HEK293 (cell line): Measurements from ENCODE around the gene FAM110D.

Experiments
- CTCF ChIA-PET: fragments of 350-600 bp; formaldehyde crosslinking; extraction: SDS; loops from one replicate; lab custom pipeline; 2021; ENCODE audit warnings: antibody characterized with exemption; lab: Yijun Ruan, JAX
- POLR2A ChIA-PET: fragments of 300-600 bp; formaldehyde crosslinking; extraction: SDS; loops from one replicate; lab custom pipeline; 2020; ENCODE audit warnings: antibody characterized with exemption, inconsistent platforms; lab: Yijun Ruan, JAX
- H3K27ac ChIP-seq: fragments of 200-500 bp; sonication (Bioruptor generic); 2 replicates; pipeline ENCODE4 v1.5.1; 2014; ENCODE audit warnings: low read depth, low read length, control low read depth, inconsistent platforms; ENCODE audit errors: extremely low read depth
- H3K36me3 ChIP-seq, 2 experiments: fragments of 200-500 bp in 1 of 2; sonication (Bioruptor generic) in 1 of 2; 1 replicate in 1 of 2; 2 replicates in 1 of 2; pipeline ENCODE4 v1.5.1; 2014 to 2017; ENCODE audit warnings: inconsistent platforms in 2 of 2, low read length in 2 of 2; ENCODE audit not compliant: control insufficient read depth in 2 of 2, insufficient read depth in 1 of 2
- H3K4me1 ChIP-seq: fragments of 200-500 bp; sonication (Bioruptor generic); 2 replicates; pipeline ENCODE4 v1.5.1; 2014; ENCODE audit warnings: mild to moderate bottlenecking, low read length, inconsistent platforms; ENCODE audit not compliant: control insufficient read depth, insufficient read depth
- H3K4me3 ChIP-seq: 2 replicates; pipeline ENCODE4 v1.5.1; 2011; ENCODE audit warnings: low read depth, mild to moderate bottlenecking, control low read depth, low read length, moderate library complexity
- H3K9me3 ChIP-seq: fragments of 200-500 bp; sonication (Bioruptor generic); 2 replicates; pipeline ENCODE4 v1.5.1; 2014; ENCODE audit warnings: low read depth, low read length, inconsistent platforms; ENCODE audit not compliant: control insufficient read depth, insufficient read depth
- FEZF1 ChIP-seq: fragments of 450-650 bp; formaldehyde crosslinking; IDR thresholded peaks from 2 replicates; pipeline ENCODE4 v1.5.1; 2016; ENCODE audit warnings: missing biosample characterization, missing genetic modification characterization
- KLF10 ChIP-seq: fragments of 450-650 bp; IDR thresholded peaks from 2 replicates; pipeline ENCODE4 v1.5.1; 2018; ENCODE audit warnings: missing biosample characterization, mild to moderate bottlenecking, missing genetic modification characterization
- ZNF138 ChIP-seq: fragments of 450-650 bp; formaldehyde crosslinking; IDR thresholded peaks from 2 replicates; pipeline ENCODE4 v1.5.1; 2016; ENCODE audit warnings: missing biosample characterization, missing genetic modification characterization, borderline replicate concordance
- ZNF157 ChIP-seq: fragments of 450-650 bp; formaldehyde crosslinking; IDR thresholded peaks from 2 replicates; pipeline ENCODE4 v1.5.1; 2016; ENCODE audit warnings: missing biosample characterization, missing genetic modification characterization
- ZNF239 ChIP-seq: fragments of 450-650 bp; formaldehyde crosslinking; IDR thresholded peaks from 2 replicates; pipeline ENCODE4 v1.5.1; 2016; ENCODE audit warnings: missing biosample characterization, missing genetic modification characterization
- ZNF248 ChIP-seq: fragments of 450-650 bp; formaldehyde crosslinking; IDR thresholded peaks from 2 replicates; pipeline ENCODE4 v1.5.1; 2017; ENCODE audit warnings: missing biosample characterization, missing genetic modification characterization
- ZNF266 ChIP-seq: fragments of 450-650 bp; formaldehyde crosslinking; IDR thresholded peaks from 2 replicates; pipeline ENCODE4 v1.5.1; 2016; ENCODE audit warnings: missing biosample characterization, missing genetic modification characterization, low read depth
- ZNF394 ChIP-seq: fragments of 450-650 bp; formaldehyde crosslinking; IDR thresholded peaks from 2 replicates; pipeline ENCODE4 v1.5.1; 2016; ENCODE audit warnings: missing biosample characterization, missing genetic modification characterization, mild to moderate bottlenecking, moderate library complexity, borderline replicate concordance
- ZNF423 ChIP-seq: fragments of 450-650 bp; formaldehyde crosslinking; IDR thresholded peaks from 2 replicates; pipeline ENCODE4 v1.5.1; 2016; ENCODE audit warnings: missing biosample characterization, missing genetic modification characterization
- ZNF501 ChIP-seq: fragments of 450-650 bp; formaldehyde crosslinking; IDR thresholded peaks from 2 replicates; pipeline ENCODE4 v1.5.1; 2016; ENCODE audit warnings: missing biosample characterization, missing genetic modification characterization
- ZNF555 ChIP-seq: fragments of 450-650 bp; formaldehyde crosslinking; conservative IDR thresholded peaks from 2 replicates; pipeline ENCODE4 v1.5.1; 2017; ENCODE audit warnings: missing biosample characterization, mild to moderate bottlenecking, missing genetic modification characterization, inconsistent platforms
- ZNF560 ChIP-seq: fragments of 450-650 bp; formaldehyde crosslinking; IDR thresholded peaks from 2 replicates; pipeline ENCODE4 v1.5.1; 2017; ENCODE audit warnings: missing biosample characterization, missing genetic modification characterization, borderline replicate concordance
- ZNF561 ChIP-seq: fragments of 450-650 bp; IDR thresholded peaks from 2 replicates; pipeline ENCODE4 v1.5.1; 2018; ENCODE audit warnings: missing biosample characterization, missing genetic modification characterization, borderline replicate concordance
- ZNF600 ChIP-seq: fragments of 450-650 bp; formaldehyde crosslinking; IDR thresholded peaks from 2 replicates; pipeline ENCODE4 v1.5.1; 2016; ENCODE audit warnings: missing biosample characterization, missing genetic modification characterization
- ZNF621 ChIP-seq: fragments of 450-650 bp; formaldehyde crosslinking; IDR thresholded peaks from 2 replicates; pipeline ENCODE4 v1.5.1; 2017; ENCODE audit warnings: missing biosample characterization, missing genetic modification characterization
- ZNF747 ChIP-seq: fragments of 450-650 bp; formaldehyde crosslinking; IDR thresholded peaks from 2 replicates; pipeline ENCODE4 v1.5.1; 2016; ENCODE audit warnings: missing biosample characterization, missing genetic modification characterization
- ZNF792 ChIP-seq: fragments of 450-650 bp; formaldehyde crosslinking; IDR thresholded peaks from 2 replicates; pipeline ENCODE4 v1.5.1; 2016; ENCODE audit warnings: missing biosample characterization, missing genetic modification characterization
- ZSCAN30 ChIP-seq: fragments of 450-650 bp; IDR thresholded peaks from 2 replicates; pipeline ENCODE4 v1.5.1; 2018; ENCODE audit warnings: missing biosample characterization, mild to moderate bottlenecking, missing genetic modification characterization, moderate library complexity
- TF ChIP-seq, protein P1 (sequence below): fragments of 450-650 bp; formaldehyde crosslinking; IDR thresholded peaks from 2 replicates; pipeline ENCODE4 v1.5.1; 2017; ENCODE audit warnings: missing biosample characterization, missing genetic modification characterization
- TF ChIP-seq, protein P2 (sequence below): fragments of 450-650 bp; formaldehyde crosslinking; IDR thresholded peaks from 2 replicates; pipeline ENCODE4 v1.5.0; 2017; ENCODE audit warnings: missing biosample characterization, missing genetic modification characterization, borderline replicate concordance

The FAM110D gene

DNA sequence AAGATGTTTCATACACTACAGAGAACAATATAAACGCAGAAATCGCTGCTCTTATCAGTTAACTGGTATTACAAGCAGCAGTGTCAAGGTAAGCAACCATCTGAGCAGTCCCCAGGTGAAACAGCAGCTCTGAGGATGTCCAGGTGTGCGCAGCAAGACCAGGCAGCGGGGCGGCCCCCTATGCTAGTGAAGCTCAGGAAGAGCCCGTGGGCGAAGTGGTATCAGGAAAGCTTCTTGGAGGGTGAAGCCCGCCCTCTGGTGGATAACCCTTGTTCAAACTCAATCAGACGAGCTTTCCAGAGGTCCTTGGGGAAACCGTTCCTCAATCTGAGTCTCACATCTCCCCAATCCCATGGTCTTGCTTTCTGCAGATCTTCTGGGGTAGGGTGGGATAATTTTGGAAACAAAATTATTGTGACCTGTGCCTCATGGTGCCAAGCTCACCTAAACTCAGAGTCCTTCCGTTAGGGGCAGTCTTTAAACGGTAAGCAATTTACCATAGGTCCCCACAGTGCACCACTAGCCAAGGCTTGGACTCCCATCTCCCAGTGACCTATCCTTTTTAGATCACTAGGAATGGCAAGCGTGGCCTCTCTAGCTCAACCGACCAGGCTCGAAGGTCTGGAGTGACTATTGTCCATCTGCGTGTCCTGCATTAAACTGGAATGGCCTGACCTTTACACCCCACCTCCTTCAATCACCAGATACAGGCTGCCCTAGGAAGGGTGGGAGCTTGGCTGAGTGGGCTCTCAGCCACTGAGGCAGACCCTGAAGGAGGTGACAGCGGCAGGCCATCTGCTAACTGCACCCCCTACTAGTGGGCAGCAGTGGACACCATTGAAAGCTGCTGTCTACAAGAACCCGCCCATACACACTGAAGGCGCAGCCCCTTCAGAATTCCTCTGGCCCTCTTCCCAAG lies 13.6 kb upstream of the FAM110D start (continued):
- TF ChIP-seq, protein P1, sequence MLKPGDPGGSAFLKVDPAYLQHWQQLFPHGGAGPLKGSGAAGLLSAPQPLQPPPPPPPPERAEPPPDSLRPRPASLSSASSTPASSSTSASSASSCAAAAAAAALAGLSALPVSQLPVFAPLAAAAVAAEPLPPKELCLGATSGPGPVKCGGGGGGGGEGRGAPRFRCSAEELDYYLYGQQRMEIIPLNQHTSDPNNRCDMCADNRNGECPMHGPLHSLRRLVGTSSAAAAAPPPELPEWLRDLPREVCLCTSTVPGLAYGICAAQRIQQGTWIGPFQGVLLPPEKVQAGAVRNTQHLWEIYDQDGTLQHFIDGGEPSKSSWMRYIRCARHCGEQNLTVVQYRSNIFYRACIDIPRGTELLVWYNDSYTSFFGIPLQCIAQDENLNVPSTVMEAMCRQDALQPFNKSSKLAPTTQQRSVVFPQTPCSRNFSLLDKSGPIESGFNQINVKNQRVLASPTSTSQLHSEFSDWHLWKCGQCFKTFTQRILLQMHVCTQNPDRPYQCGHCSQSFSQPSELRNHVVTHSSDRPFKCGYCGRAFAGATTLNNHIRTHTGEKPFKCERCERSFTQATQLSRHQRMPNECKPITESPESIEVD (tag by site-specific recombination): no peak
- 0 out of 2 replicates have a peak, but pooled peaks have one; percentile 25 for TF ChIP-seq KLF10
- no peak for TF ChIP-seq ZNF239
- TF ChIP-seq ZNF501 (tag by site-specific recombination): no peak
- no peak for TF ChIP-seq ZNF792 (tag by site-specific recombination)
- TF ChIP-seq, protein P2, sequence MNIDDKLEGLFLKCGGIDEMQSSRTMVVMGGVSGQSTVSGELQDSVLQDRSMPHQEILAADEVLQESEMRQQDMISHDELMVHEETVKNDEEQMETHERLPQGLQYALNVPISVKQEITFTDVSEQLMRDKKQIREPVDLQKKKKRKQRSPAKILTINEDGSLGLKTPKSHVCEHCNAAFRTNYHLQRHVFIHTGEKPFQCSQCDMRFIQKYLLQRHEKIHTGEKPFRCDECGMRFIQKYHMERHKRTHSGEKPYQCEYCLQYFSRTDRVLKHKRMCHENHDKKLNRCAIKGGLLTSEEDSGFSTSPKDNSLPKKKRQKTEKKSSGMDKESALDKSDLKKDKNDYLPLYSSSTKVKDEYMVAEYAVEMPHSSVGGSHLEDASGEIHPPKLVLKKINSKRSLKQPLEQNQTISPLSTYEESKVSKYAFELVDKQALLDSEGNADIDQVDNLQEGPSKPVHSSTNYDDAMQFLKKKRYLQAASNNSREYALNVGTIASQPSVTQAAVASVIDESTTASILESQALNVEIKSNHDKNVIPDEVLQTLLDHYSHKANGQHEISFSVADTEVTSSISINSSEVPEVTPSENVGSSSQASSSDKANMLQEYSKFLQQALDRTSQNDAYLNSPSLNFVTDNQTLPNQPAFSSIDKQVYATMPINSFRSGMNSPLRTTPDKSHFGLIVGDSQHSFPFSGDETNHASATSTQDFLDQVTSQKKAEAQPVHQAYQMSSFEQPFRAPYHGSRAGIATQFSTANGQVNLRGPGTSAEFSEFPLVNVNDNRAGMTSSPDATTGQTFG: no peak
- no peak for TF ChIP-seq ZNF621
- 0 out of 2 replicates have a peak, but pooled peaks have one; percentile 29 for TF ChIP-seq ZSCAN30 (tag by site-specific recombination)
- no peak for TF ChIP-seq ZNF248 (tag by site-specific recombination)
- TF ChIP-seq ZNF423 (tag by site-specific recombination): no peak
- peak; percentile 50; the same call in 1 of the 2 replicates for TF ChIP-seq ZNF561 (tag by site-specific recombination)
- TF ChIP-seq ZNF560 (tag by site-specific recombination): no peak
- no peak for TF ChIP-seq ZNF600
- TF ChIP-seq ZNF157 (tag by site-specific recombination): no peak
- no peak for TF ChIP-seq ZNF266 (tag by site-specific recombination)
- no peak for TF ChIP-seq FEZF1
- TF ChIP-seq ZNF138 (tag by site-specific recombination): no peak
- no peak for TF ChIP-seq ZNF747
- TF ChIP-seq ZNF394 (tag by site-specific recombination): peak; percentile 42; the same call in 1 of the 2 replicates

DNA sequence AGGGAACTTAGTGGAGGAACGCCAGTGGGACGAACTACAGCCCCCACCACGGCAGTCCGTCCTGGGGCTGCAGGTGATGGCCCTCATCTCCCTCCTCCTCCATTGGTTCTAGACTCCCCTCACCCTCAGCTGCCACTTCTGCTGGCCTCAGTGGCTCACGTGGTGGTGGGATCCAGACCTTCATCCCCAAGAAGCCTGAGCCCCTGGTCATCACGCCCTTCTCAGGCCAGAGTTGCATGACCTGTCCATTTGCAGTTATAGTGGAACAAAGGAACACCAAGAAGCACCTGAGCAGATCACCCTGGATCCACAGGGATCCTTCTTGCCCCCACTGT lies 13.0 kb upstream of the FAM110D start:
- POLR2A ChIA-PET: interaction anchor here (1.1 to 1.5 kb wide), 2 partner anchors 38 to 110 kb away, joined by 3 to 10 read pairs; no protein-coding TSS in a partner anchor
- Histone ChIP-seq H3K27ac (no peak overlapping the region), H3K36me3 (no peaks in the 10 kb centered on the region)
- CTCF ChIA-PET: interaction anchor here (0.6 to 7.4 kb wide), 25 partner anchors 10 to 251 kb away, joined by 3 to 129 read pairs (median 9); partner anchors contain the start of gene FAM110D
- no peak for TF ChIP-seq ZNF555
- TF ChIP-seq, protein P1 (tag by site-specific recombination): no peak
- TF ChIP-seq, all 188 proteins: peak for 0
- Histone ChIP-seq H3K4me1 (no peaks in the 10 kb centered on the region), H3K4me3 (no peak overlapping the region), H3K9me3 (no peaks in the 10 kb centered on the region)
